Caco-2 (cell line): ENCODE data around the gene C1QTNF12. TPM values are rescaled to one million over a fixed set of nuclear protein-coding genes. Genes with fewer than 3 reads are reported as not detected.
"Not testable (repeated sequence)": the region's sequence is repeated elsewhere in the genome, so short reads cannot be mapped to it uniquely, and the experiment has no call there.

Experiments
- BruUV-seq: library from RNA; stranded (reverse); fragments of 400-500 nt; replicated peaks from 2 replicates; lab custom pipeline; 2021; lab: Mats Ljungman, UMichigan
- CTCF ChIA-PET: fragments of 300-600 bp; sonication (Branson Sonifier 250); formaldehyde crosslinking; loops from one replicate; lab custom pipeline; 2022; ENCODE audit warnings: antibody characterized with exemption; lab: Charles Lee
- POLR2A ChIA-PET: fragments of 300-600 bp; sonication (Branson Sonifier 250); formaldehyde crosslinking; loops from one replicate; lab custom pipeline; 2022; ENCODE audit warnings: antibody characterized with exemption; lab: Charles Lee
- DNase-seq, 2 experiments: peaks; one replicate each; pipeline versions ENCODE4 v3.0.0 to v3.0.0-alpha.2; 2020 to 2022
- H3K27me3 ChIP-seq: replicated peaks from 2 replicates; pipeline ENCODE4 v1.6.0; 2011; ENCODE audit warnings: low read length; ENCODE audit not compliant: control insufficient read depth, insufficient read depth
- H3K36me3 ChIP-seq: 2 replicates; pipeline ENCODE4 v1.5.1; 2011; ENCODE audit warnings: low read length; ENCODE audit not compliant: control insufficient read depth, insufficient read depth
- H3K4me1 ChIP-seq: fragments of 250-450 bp; sonication (Bioruptor Pico); 2 replicates; pipeline ENCODE4 v1.5.1; 2020; ENCODE audit warnings: mild to moderate bottlenecking
- H3K4me3 ChIP-seq: 2 replicates; pipeline ENCODE4 v1.5.1; 2011; ENCODE audit warnings: low read depth, mild to moderate bottlenecking, control low read depth, low read length
- H3K9me3 ChIP-seq: fragments of 250-450 bp; sonication (Bioruptor Pico); 2 replicates; pipeline ENCODE4 v1.5.1; 2020; ENCODE audit warnings: mild to moderate bottlenecking, moderate library complexity
- H3K27ac Mint-ChIP-seq: one replicate; pipeline ENCODE4 v1.8.0; 2022; ENCODE audit warnings: mixed read lengths; ENCODE audit not compliant: unreplicated experiment
- H3K27me3 Mint-ChIP-seq: one replicate; pipeline ENCODE4 v1.8.0; 2022; ENCODE audit warnings: mixed read lengths; ENCODE audit not compliant: insufficient read depth, unreplicated experiment
- H3K36me3 Mint-ChIP-seq: one replicate; pipeline ENCODE4 v1.8.0; 2022; ENCODE audit warnings: mild to moderate bottlenecking, mixed read lengths; ENCODE audit not compliant: insufficient read depth, unreplicated experiment
- H3K4me1 Mint-ChIP-seq: one replicate; pipeline ENCODE4 v1.8.0; 2022; ENCODE audit warnings: low read depth, mixed read lengths; ENCODE audit not compliant: unreplicated experiment
- H3K4me3 Mint-ChIP-seq: one replicate; pipeline ENCODE4 v1.8.0; 2022; ENCODE audit warnings: mild to moderate bottlenecking, moderate library complexity, mixed read lengths; ENCODE audit not compliant: unreplicated experiment
- H3K9me3 Mint-ChIP-seq: one replicate; pipeline ENCODE4 v1.8.0; 2022; ENCODE audit warnings: mixed read lengths; ENCODE audit not compliant: unreplicated experiment
- intact Hi-C: fragments of 100-400 bp; cut with micrococcal nuclease; formaldehyde crosslinking; loops from one replicate; pipeline ENCODE4 v1.10.0; 2022; ENCODE audit not compliant: unreplicated experiment
- total RNA-seq: library from RNA; stranded (reverse); gene quantifications from 2 replicates; pipeline ENCODE4 v1.2.3, GENCODE V29; 2022
- TF ChIP-seq, protein P1 (sequence below), 2 experiments: fragments of 200-600 bp in 1 of 2; IDR thresholded peaks; 1 replicate in 1 of 2; 2 replicates in 1 of 2; pipeline versions ENCODE4 v1.5.1 to v1.8.0; 2011 to 2022; ENCODE audit warnings: antibody characterized with exemption in 1 of 2, control low read depth in 1 of 2, inconsistent platforms in 1 of 2, low read depth in 1 of 2, low read length in 1 of 2, mild to moderate bottlenecking in 1 of 2, moderate library complexity in 1 of 2; ENCODE audit not compliant: insufficient read depth in 1 of 2, severe bottlenecking in 1 of 2, unreplicated experiment in 1 of 2

C1QTNF12 gene
- total RNA-seq, 1 experiment from 2014 or later, result 3.7 TPM

DNA sequence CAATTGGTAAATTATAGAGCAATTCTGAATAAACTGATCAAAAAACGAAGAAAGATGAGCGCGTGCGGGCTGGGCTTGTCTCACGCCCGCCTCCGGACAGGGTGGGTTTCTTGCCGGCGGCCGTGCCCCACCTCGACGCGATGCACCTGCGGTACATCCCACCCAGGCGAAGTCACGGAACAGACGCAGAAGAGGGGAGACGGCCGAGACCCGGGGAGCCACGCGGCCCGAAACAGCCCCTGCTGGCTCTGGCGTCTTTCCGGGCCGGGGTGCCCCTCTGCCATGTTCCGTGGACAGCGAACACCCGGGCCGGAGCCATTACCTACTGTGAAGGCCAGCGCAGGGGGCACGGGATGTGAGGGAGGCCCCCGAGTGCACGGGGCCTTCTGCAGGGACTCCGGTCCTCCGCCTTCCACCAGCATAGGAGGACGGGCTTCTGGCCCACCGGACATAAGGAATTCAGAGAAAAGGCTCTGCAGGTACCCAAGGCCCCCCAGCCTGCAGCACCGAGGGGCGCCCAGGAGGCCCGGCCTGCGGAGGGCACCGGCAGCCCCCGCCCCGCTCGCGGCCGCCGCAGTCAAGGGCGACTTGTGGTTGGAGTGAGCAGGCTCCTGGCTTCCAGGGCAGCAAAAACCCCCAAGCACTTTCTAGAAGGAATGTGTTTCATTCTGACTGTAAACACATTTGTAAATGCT is 7.6 kb upstream of the C1QTNF12 start:
- Mint-ChIP-seq H3K27me3 (no peaks in the 10 kb centered on the region), H3K4me1 (no peaks in the 10 kb centered on the region), H3K4me3 (no peak overlapping the region), H3K27ac (no peak overlapping the region), H3K9me3 (no peaks in the 10 kb centered on the region), H3K36me3 (peaks cover 61% of the 10 kb centered on the region)
- ChIA-PET POLR2A (no interaction called here), CTCF (no interaction called here)
- TF ChIP-seq, protein P1, sequence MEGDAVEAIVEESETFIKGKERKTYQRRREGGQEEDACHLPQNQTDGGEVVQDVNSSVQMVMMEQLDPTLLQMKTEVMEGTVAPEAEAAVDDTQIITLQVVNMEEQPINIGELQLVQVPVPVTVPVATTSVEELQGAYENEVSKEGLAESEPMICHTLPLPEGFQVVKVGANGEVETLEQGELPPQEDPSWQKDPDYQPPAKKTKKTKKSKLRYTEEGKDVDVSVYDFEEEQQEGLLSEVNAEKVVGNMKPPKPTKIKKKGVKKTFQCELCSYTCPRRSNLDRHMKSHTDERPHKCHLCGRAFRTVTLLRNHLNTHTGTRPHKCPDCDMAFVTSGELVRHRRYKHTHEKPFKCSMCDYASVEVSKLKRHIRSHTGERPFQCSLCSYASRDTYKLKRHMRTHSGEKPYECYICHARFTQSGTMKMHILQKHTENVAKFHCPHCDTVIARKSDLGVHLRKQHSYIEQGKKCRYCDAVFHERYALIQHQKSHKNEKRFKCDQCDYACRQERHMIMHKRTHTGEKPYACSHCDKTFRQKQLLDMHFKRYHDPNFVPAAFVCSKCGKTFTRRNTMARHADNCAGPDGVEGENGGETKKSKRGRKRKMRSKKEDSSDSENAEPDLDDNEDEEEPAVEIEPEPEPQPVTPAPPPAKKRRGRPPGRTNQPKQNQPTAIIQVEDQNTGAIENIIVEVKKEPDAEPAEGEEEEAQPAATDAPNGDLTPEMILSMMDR (IDR thresholded peaks at IDR 0.05; ENCODE audit: insufficient read depth in 1 of 2, low read depth in 1 of 2, low read length in 1 of 2, severe bottlenecking in 1 of 2, unreplicated experiment in 1 of 2), result no peak
- no peaks in the 10 kb centered on the region for H3K9me3 ChIP-seq
- no peak for DNase-seq
- H3K27me3 ChIP-seq, result no peaks in the 10 kb centered on the region
- no peak overlapping the region for H3K4me3 ChIP-seq
- no TSS peak for BruUV-seq
- intact Hi-C loops, result no loop called here
- no peaks in the 10 kb centered on the region for H3K4me1 ChIP-seq
- H3K36me3 ChIP-seq, result peaks cover 1% of the 10 kb centered on the region; the same call in 1 of the 2 replicates

DNA sequence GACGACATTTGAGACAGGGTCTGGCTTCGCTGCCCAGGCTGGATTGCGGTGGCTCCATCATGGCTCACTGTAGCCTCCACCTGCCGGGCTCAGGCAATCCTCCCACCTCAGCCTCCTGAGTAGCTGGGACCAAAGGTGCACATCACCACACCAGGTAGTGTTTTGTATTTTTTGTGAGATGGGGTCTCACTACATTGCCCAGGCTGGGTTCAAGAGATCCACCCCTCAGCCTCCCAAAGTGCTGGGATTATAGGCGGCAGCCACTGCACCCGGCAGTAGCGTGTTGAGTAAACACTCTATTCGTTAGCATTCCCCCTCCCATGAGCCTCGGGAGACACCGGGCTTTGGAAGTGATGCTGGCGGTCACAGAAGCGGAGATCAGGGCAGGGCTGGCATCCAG is 6.8 kb upstream of the C1QTNF12 start:
- Mint-ChIP-seq H3K4me1 (no peaks in the 10 kb centered on the region), H3K27ac (no peak overlapping the region), H3K9me3 (no peaks in the 10 kb centered on the region), H3K36me3 (peaks cover 54% of the 10 kb centered on the region), H3K4me3 (no peak overlapping the region), H3K27me3 (no peaks in the 10 kb centered on the region)
- intact Hi-C loops, result no loop called here
- DNase-seq, result no peak
- TF ChIP-seq, protein P1 (IDR thresholded peaks at IDR 0.05; ENCODE audit: insufficient read depth in 1 of 2, low read depth in 1 of 2, low read length in 1 of 2, severe bottlenecking in 1 of 2, unreplicated experiment in 1 of 2), result no peak
- Histone ChIP-seq H3K36me3 (peaks cover 1% of the 10 kb centered on the region; the same call in 1 of the 2 replicates), H3K4me1 (no peaks in the 10 kb centered on the region), H3K4me3 (no peak overlapping the region), H3K27me3 (no peaks in the 10 kb centered on the region), H3K9me3 (no peaks in the 10 kb centered on the region)
- ChIA-PET CTCF (no interaction called here), POLR2A (no interaction called here)
- no TSS peak for BruUV-seq

DNA sequence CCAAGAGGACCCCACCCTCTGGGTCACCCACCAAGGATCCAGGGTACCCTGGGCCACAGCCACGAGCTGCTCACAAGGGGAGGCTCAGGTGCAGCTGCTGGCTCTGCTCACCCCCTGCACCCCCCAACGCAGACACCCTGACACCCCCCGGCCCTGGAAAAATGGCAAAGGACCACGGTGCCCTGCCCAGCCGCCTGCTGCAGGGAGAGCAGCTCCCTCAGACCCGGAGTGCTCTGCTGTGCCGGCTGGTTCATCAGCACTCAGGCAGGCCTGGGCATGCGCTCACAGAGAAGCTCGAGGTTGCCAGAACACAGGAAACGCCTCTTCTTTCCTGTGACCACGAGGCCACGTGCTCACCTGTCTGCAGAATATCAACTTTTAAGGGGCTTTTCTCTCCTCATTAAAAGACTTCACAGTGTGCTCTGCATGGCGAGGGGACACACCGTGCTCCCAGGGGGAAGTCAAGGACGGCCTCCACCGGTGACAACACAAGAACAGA is 4.3 kb upstream of the C1QTNF12 start:
- H3K27me3 ChIP-seq, result no peaks in the 10 kb centered on the region
- ChIA-PET CTCF (no interaction called here), POLR2A (no interaction called here)
- BruUV-seq, result no TSS peak
- H3K36me3 ChIP-seq, result no peaks in the 10 kb centered on the region
- Mint-ChIP-seq H3K27ac (no peak overlapping the region), H3K9me3 (no peaks in the 10 kb centered on the region), H3K4me3 (no peak overlapping the region), H3K36me3 (peaks cover 30% of the 10 kb centered on the region), H3K4me1 (no peaks in the 10 kb centered on the region), H3K27me3 (no peaks in the 10 kb centered on the region)
- H3K4me3 ChIP-seq, result no peak overlapping the region
- intact Hi-C loops, result no loop called here
- TF ChIP-seq, protein P1 (IDR thresholded peaks at IDR 0.05; ENCODE audit: insufficient read depth in 1 of 2, low read depth in 1 of 2, low read length in 1 of 2, severe bottlenecking in 1 of 2, unreplicated experiment in 1 of 2), result no peak
- H3K4me1 ChIP-seq, result no peaks in the 10 kb centered on the region
- H3K9me3 ChIP-seq, result no peaks in the 10 kb centered on the region
- DNase-seq, result no peak

DNA sequence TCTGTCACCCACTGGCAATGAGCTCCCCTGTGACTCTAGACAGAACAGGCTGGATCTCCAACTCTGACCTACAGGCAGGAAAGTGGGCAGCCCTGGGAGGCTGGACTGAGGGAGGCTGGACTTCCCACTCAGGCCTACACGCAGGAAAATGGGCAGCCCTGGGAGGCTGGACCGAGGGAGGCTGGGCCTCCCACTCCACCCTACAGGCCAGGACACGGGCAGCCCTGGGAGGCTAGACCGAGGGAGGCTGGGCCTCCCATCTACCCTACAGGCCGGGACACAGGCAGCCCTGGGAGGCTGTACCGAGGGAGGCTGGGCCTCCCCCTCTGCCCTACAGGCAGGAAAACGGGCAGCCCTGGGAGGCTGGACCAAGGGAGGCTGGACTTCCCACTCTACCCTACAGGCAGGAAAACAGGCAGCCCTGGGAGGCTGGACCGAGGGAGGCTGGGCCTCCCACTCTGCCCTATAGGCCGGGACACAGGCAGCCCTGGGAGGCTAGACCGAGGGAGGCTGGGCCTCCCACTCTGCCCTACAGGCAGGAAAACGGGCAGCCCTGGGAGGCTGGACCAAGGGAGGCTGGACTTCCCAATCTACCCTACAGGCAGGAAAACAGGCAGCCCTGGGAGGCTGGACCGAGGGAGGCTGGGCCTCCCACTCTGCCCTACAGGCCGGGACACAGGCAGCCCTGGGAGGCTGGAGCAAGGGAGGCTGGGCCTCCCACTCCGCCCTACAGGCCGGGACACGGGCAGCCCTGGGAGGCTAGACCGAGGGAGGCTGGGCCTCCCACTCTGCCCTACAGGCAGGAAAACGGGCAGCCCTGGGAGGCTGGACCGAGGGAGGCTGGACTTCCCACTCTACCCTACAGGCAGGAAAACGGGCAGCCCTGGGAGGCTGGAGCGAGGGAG is 1.7 kb upstream of the C1QTNF12 start:
- H3K36me3 Mint-ChIP-seq, result peaks cover 16% of the 10 kb centered on the region
- H3K27me3 Mint-ChIP-seq, POLR2A ChIA-PET, DNase-seq, BruUV-seq, H3K27ac Mint-ChIP-seq, intact Hi-C loops, H3K27me3 ChIP-seq, H3K4me3 Mint-ChIP-seq, H3K36me3 ChIP-seq, H3K4me3 ChIP-seq, H3K4me1 ChIP-seq, H3K4me1 Mint-ChIP-seq, CTCF ChIA-PET, H3K9me3 Mint-ChIP-seq, H3K9me3 ChIP-seq: not testable (repeated sequence)
